H1 (cell line): ENCODE results near the gene HSD17B8. TPM values are rescaled to one million over a fixed set of nuclear protein-coding genes. Genes with fewer than 3 reads are reported as not detected.

ENCODE experiments used
- BACH1 ChIP-seq: IDR thresholded peaks from 2 replicates; pipeline ENCODE4 v1.6.1; 2012; ENCODE audit warnings: low read length, improper control_type of control experiment
- BRCA1 ChIP-seq: IDR thresholded peaks from 2 replicates; pipeline ENCODE4 v1.6.1; 2012; ENCODE audit warnings: low read depth, low read length, improper control_type of control experiment
- CHD2 ChIP-seq: IDR thresholded peaks from 2 replicates; pipeline ENCODE4 v1.6.1; 2012; ENCODE audit warnings: low read length, improper control_type of control experiment
- FOSL1 ChIP-seq: IDR thresholded peaks from 2 replicates; pipeline ENCODE4 v1.6.1; 2011; ENCODE audit warnings: mild to moderate bottlenecking, low read depth, low read length, moderate library complexity; ENCODE audit not compliant: insufficient read depth
- JUN ChIP-seq: IDR thresholded peaks from 2 replicates; pipeline ENCODE4 v1.6.1; 2011; ENCODE audit warnings: low read depth, mild to moderate bottlenecking, improper control_type of control experiment, low read length
- SIN3A ChIP-seq, 2 experiments: IDR thresholded peaks in 1 of 2; conservative IDR thresholded peaks in 1 of 2; 2 replicates each; pipeline ENCODE4 v1.6.1; 2011 to 2012; ENCODE audit warnings: low read length in 2 of 2, improper control_type of control experiment in 1 of 2, low read depth in 1 of 2, mild to moderate bottlenecking in 1 of 2
- polyA plus RNA-seq, 7 experiments: library from polyadenylated mRNA; depleted of rRNA in 3 of 7; stranded (reverse) in 5 of 7; unstranded in 2 of 7; fragments of >200 nt in 5 of 7; fragments of 200-250 nt in 2 of 7; gene quantifications; 1 replicate in 5 of 7; 2 replicates in 1 of 7; 4 replicates in 1 of 7; pipeline versions ENCODE4 v1.2.1 to v1.2.3, GENCODE V29; 2011 to 2013; ENCODE audit warnings: missing spikeins in 2 of 7, mixed read lengths in 2 of 7
- total RNA-seq: library from RNA; stranded (reverse); fragmentation: NEBNext Ultra II Directional; extraction: Animal tissue kit (Norgen Biotek cat#: 25700); gene quantifications from 2 replicates; pipeline ENCODE4 v1.2.1, GENCODE V29; 2021
- TF ChIP-seq, protein P1 (sequence below): IDR thresholded peaks from 2 replicates; pipeline ENCODE4 v1.6.1; 2011; ENCODE audit warnings: low read length, improper control_type of control experiment
- TF ChIP-seq, protein P2 (sequence below): fragments of 300-600 bp; sonication (generic); IDR thresholded peaks from 2 replicates; pipeline ENCODE4 v1.7.1; 2012; ENCODE audit warnings: low read length, moderate library complexity, mild to moderate bottlenecking, inconsistent platforms; ENCODE audit not compliant: insufficient replicate concordance

HSD17B8 gene
- total and polyA plus RNA-seq, 2 of the 8 experiments (the other 6 are each of a cell fraction or from before 2014, with no cell fraction given) = 3.3 to 17.1 TPM

DNA sequence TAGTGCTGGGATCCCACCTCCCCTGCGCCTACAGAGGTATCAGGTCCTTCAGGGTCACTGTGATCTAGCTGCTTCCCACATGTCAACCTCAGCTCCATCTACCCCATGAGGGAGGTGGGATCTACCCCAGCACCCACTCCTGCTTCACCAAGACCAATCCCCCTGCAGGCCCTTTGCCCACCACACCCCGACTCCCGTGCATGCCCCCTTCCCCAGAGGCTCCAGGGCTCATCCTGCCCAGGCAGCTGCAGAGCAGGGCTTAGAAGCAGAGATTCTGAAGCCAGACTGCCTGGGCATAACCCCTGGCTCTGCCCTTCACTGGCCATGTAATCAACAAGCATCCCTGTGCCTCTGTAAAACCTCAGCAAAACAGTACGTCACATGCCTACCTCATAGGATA, 29.7 kb upstream of the HSD17B8 start (continued):
- TF ChIP-seq BACH1 (no peak), BRCA1 (no peak), JUN (no peak), CHD2 (no peak), SIN3A (conservative IDR thresholded peaks at IDR 0.05 in 1 of 2, IDR thresholded peaks at IDR 0.05 in 1 of 2; ENCODE audit: low read depth in 1 of 2, low read length in 2 of 2) (no peak), FOSL1 (no peak)
- TF ChIP-seq, protein P1, sequence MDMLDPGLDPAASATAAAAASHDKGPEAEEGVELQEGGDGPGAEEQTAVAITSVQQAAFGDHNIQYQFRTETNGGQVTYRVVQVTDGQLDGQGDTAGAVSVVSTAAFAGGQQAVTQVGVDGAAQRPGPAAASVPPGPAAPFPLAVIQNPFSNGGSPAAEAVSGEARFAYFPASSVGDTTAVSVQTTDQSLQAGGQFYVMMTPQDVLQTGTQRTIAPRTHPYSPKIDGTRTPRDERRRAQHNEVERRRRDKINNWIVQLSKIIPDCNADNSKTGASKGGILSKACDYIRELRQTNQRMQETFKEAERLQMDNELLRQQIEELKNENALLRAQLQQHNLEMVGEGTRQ = no peak
- TF ChIP-seq, protein P2, sequence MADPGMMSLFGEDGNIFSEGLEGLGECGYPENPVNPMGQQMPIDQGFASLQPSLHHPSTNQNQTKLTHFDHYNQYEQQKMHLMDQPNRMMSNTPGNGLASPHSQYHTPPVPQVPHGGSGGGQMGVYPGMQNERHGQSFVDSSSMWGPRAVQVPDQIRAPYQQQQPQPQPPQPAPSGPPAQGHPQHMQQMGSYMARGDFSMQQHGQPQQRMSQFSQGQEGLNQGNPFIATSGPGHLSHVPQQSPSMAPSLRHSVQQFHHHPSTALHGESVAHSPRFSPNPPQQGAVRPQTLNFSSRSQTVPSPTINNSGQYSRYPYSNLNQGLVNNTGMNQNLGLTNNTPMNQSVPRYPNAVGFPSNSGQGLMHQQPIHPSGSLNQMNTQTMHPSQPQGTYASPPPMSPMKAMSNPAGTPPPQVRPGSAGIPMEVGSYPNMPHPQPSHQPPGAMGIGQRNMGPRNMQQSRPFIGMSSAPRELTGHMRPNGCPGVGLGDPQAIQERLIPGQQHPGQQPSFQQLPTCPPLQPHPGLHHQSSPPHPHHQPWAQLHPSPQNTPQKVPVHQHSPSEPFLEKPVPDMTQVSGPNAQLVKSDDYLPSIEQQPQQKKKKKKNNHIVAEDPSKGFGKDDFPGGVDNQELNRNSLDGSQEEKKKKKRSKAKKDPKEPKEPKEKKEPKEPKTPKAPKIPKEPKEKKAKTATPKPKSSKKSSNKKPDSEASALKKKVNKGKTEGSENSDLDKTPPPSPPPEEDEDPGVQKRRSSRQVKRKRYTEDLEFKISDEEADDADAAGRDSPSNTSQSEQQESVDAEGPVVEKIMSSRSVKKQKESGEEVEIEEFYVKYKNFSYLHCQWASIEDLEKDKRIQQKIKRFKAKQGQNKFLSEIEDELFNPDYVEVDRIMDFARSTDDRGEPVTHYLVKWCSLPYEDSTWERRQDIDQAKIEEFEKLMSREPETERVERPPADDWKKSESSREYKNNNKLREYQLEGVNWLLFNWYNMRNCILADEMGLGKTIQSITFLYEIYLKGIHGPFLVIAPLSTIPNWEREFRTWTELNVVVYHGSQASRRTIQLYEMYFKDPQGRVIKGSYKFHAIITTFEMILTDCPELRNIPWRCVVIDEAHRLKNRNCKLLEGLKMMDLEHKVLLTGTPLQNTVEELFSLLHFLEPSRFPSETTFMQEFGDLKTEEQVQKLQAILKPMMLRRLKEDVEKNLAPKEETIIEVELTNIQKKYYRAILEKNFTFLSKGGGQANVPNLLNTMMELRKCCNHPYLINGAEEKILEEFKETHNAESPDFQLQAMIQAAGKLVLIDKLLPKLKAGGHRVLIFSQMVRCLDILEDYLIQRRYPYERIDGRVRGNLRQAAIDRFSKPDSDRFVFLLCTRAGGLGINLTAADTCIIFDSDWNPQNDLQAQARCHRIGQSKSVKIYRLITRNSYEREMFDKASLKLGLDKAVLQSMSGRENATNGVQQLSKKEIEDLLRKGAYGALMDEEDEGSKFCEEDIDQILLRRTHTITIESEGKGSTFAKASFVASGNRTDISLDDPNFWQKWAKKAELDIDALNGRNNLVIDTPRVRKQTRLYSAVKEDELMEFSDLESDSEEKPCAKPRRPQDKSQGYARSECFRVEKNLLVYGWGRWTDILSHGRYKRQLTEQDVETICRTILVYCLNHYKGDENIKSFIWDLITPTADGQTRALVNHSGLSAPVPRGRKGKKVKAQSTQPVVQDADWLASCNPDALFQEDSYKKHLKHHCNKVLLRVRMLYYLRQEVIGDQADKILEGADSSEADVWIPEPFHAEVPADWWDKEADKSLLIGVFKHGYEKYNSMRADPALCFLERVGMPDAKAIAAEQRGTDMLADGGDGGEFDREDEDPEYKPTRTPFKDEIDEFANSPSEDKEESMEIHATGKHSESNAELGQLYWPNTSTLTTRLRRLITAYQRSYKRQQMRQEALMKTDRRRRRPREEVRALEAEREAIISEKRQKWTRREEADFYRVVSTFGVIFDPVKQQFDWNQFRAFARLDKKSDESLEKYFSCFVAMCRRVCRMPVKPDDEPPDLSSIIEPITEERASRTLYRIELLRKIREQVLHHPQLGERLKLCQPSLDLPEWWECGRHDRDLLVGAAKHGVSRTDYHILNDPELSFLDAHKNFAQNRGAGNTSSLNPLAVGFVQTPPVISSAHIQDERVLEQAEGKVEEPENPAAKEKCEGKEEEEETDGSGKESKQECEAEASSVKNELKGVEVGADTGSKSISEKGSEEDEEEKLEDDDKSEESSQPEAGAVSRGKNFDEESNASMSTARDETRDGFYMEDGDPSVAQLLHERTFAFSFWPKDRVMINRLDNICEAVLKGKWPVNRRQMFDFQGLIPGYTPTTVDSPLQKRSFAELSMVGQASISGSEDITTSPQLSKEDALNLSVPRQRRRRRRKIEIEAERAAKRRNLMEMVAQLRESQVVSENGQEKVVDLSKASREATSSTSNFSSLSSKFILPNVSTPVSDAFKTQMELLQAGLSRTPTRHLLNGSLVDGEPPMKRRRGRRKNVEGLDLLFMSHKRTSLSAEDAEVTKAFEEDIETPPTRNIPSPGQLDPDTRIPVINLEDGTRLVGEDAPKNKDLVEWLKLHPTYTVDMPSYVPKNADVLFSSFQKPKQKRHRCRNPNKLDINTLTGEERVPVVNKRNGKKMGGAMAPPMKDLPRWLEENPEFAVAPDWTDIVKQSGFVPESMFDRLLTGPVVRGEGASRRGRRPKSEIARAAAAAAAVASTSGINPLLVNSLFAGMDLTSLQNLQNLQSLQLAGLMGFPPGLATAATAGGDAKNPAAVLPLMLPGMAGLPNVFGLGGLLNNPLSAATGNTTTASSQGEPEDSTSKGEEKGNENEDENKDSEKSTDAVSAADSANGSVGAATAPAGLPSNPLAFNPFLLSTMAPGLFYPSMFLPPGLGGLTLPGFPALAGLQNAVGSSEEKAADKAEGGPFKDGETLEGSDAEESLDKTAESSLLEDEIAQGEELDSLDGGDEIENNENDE = no peak
- TF ChIP-seq, all 59 proteins: peak for 0
